ENCODE results near the gene RS1. TPM values are rescaled to one million over a fixed set of nuclear protein-coding genes. Genes with fewer than 3 reads are reported as not detected.

Gene RS1
- not detected for total RNA-seq

GRCh38 chrX:18672008-18672407 lies at the start of gene RS1:
Gene RS1, minus strand, starts transcription at chrX:18672108. Its CDS starts 40 bp downstream, at chrX:18672068.
- Histone ChIP-seq H3K36me3 (no peaks in the 10 kb centered on the region), H3K4me1 (no peaks in the 10 kb centered on the region), H3K27ac (no peak within 1 kb of the TSS), H3K27me3 (no peaks in the 10 kb centered on the region), H3K9me3 (no peaks in the 10 kb centered on the region), H3K4me3 (no peak within 1 kb of the TSS)
- DNase-seq, result no peak
- intact Hi-C loops (cut with DNase I; ENCODE audit: low total_unique reads) (no loop called here), in situ Hi-C loops (cut with MboI; ENCODE audit: low pct_ligation_motif_present in 1 of 4, low pct_unique_long_range_greater_than_20kb in 1 of 4, low sequenced_read_pairs in 3 of 4) (loop anchor here in 1 of 4 donors (25.0 kb wide), 1 partner anchor 260 kb away; no protein-coding TSS in a partner anchor)
- TF ChIP-seq CTCF (IDR thresholded peaks at IDR 0.05) (no peak), POLR2A (IDR thresholded peaks at IDR 0.05) (no peak), EP300 (IDR thresholded peaks at IDR 0.05; ENCODE audit: low read depth) (no peak), POLR2AphosphoS5 (IDR thresholded peaks at IDR 0.05) (no peak)
- 92 to 100% methylated on average over 2 to 10 of the region's 10 CpGs for WGBS, 2 donors (ENCODE audit: low coverage in 1 of 2)

- in situ Hi-C loops (cut with MboI; ENCODE audit: low pct_ligation_motif_present in 1 of 4, low pct_unique_long_range_greater_than_20kb in 1 of 4, low sequenced_read_pairs in 3 of 4), result no loop called here
- H3K4me3 ChIP-seq, result no peak overlapping the region
- intact Hi-C loops (cut with DNase I; ENCODE audit: low total_unique reads), result no loop called here
- H3K9me3 ChIP-seq, result no peaks in the 10 kb centered on the region
- 60 to 64% methylated on average over 2 to 4 of the region's 4 CpGs for WGBS, 2 donors (ENCODE audit: low coverage in 1 of 2)
- no peaks in the 10 kb centered on the region for H3K27me3 ChIP-seq
- H3K27ac ChIP-seq, result no peak overlapping the region
- H3K4me1 ChIP-seq, result no peaks in the 10 kb centered on the region
- TF ChIP-seq CTCF (IDR thresholded peaks at IDR 0.05) (no peak), POLR2A (IDR thresholded peaks at IDR 0.05) (no peak), POLR2AphosphoS5 (IDR thresholded peaks at IDR 0.05) (no peak), EP300 (IDR thresholded peaks at IDR 0.05; ENCODE audit: low read depth) (no peak)
- no peak for DNase-seq
- H3K36me3 ChIP-seq, result no peaks in the 10 kb centered on the region
Measured at GRCh38 chrX:18719852-18720251, 47.9 kb upstream of the RS1 start.

- H3K27me3 ChIP-seq, result no peaks in the 10 kb centered on the region
- no peaks in the 10 kb centered on the region for H3K36me3 ChIP-seq
- no peak overlapping the region for H3K4me3 ChIP-seq
- intact Hi-C loops (cut with DNase I; ENCODE audit: low total_unique reads), result no loop called here
- DNase-seq, result no peak
- no peak overlapping the region for H3K27ac ChIP-seq
- H3K4me1 ChIP-seq, result no peaks in the 10 kb centered on the region
- no peak for TF ChIP-seq CTCF (IDR thresholded peaks at IDR 0.05)
- TF ChIP-seq POLR2A (IDR thresholded peaks at IDR 0.05), result no peak
- TF ChIP-seq POLR2AphosphoS5 (IDR thresholded peaks at IDR 0.05), result no peak
- no peak for TF ChIP-seq EP300 (IDR thresholded peaks at IDR 0.05; ENCODE audit: low read depth)
- in situ Hi-C loops (cut with MboI; ENCODE audit: low pct_ligation_motif_present in 1 of 4, low pct_unique_long_range_greater_than_20kb in 1 of 4, low sequenced_read_pairs in 3 of 4), result no loop called here
- no peaks in the 10 kb centered on the region for H3K9me3 ChIP-seq
- 89% methylated on average over 9 of the region's 9 CpGs; no CpG with 5 or more reads in 1 of the 2 donors for WGBS, 2 donors (ENCODE audit: low coverage in 1 of 2)
Measured at GRCh38 chrX:18714910-18715309, 43.0 kb upstream of the RS1 start.

GRCh38 chrX:18709833-18710232 lies 37.9 kb upstream of the RS1 start:
- Histone ChIP-seq H3K4me1 (no peaks in the 10 kb centered on the region), H3K27ac (no peak overlapping the region), H3K36me3 (no peaks in the 10 kb centered on the region), H3K27me3 (no peaks in the 10 kb centered on the region), H3K4me3 (no peak overlapping the region), H3K9me3 (no peaks in the 10 kb centered on the region)
- TF ChIP-seq POLR2AphosphoS5 (IDR thresholded peaks at IDR 0.05) (no peak), POLR2A (IDR thresholded peaks at IDR 0.05) (no peak), CTCF (IDR thresholded peaks at IDR 0.05) (no peak), EP300 (IDR thresholded peaks at IDR 0.05; ENCODE audit: low read depth) (no peak)
- 93% methylated on average over 3 of the region's 3 CpGs; no CpG with 5 or more reads in 1 of the 2 donors for WGBS, 2 donors (ENCODE audit: low coverage in 1 of 2)
- in situ Hi-C loops (cut with MboI; ENCODE audit: low pct_ligation_motif_present in 1 of 4, low pct_unique_long_range_greater_than_20kb in 1 of 4, low sequenced_read_pairs in 3 of 4) (no loop called here), intact Hi-C loops (cut with DNase I; ENCODE audit: low total_unique reads) (no loop called here)
- DNase-seq, result no peak

Measured in transverse colon (tissue), 4 donors.